ENCODE data around the gene MVP. TPM values are rescaled to one million over a fixed set of nuclear protein-coding genes. Genes with fewer than 3 reads are reported as not detected.

Gene MVP
- total and polyA plus RNA-seq, 7 experiments from 2014 or later: 118 to 221 (median 150) TPM

GRCh38 chr16:29806641-29807425 lies 13.4 kb upstream of the MVP start:
- H3K4me1 Mint-ChIP-seq: peaks cover 36 to 57% (median 49%) of the 10 kb centered on the region in 7 donors
- H3K27ac ChIP-seq (ENCODE audit: low read depth, low read length): peak overlapping the region; percentile 79
- peaks cover 0 to 25% (median 8%) of the 10 kb centered on the region in 3 experiments for H3K36me3 ChIP-seq (ENCODE audit: control insufficient read depth in 2 of 3, insufficient read depth in 3 of 3, low read length in 3 of 3)
- ATAC-seq (no peak), DNase-seq (peak in 6 of 9 donors; percentile 41 to 73 (median 51))
- peaks cover 40 to 45% of the 10 kb centered on the region in 2 donors for H3K4me1 ChIP-seq (ENCODE audit: control insufficient read depth in 2 of 2, insufficient read depth in 2 of 2, low read length in 2 of 2)
- peak overlapping the region; percentile 85 to 99 (median 95) for H3K4me3 Mint-ChIP-seq
- CTCF ChIA-PET: interaction anchor here (0.8 to 3.2 kb wide), 15 partner anchors 9 to 198 kb away, joined by 3 to 53 read pairs (median 4); partner anchors contain the start of genes KIF22 and PAGR1
- intact Hi-C loops (cut with micrococcal nuclease): loop anchor here (1.0 to 10.0 kb wide), 8 partner anchors 60 to 1115 kb away; partner anchors contain the start of genes ALDOA (in 1 of the 2), C16orf54 (in 1 of the 2), FBRS (in 1 of the 2) and FBXL19 (in 1 of the 2)
- H3K4me3 ChIP-seq (ENCODE audit: low read length): peak overlapping the region; percentile 54
- H3K27me3 Mint-ChIP-seq: peaks cover 0 to 11% (median 0%) of the 10 kb centered on the region in 5 donors
- H3K9me3 ChIP-seq (ENCODE audit: control insufficient read depth in 2 of 3, low read length in 3 of 3): no peaks in the 10 kb centered on the region
- H3K27ac Mint-ChIP-seq: peak overlapping the region; percentile 92 to 99 (median 97)
- H3K36me3 Mint-ChIP-seq: peaks cover 0 to 41% (median 3%) of the 10 kb centered on the region in 5 donors
- POLR2A ChIA-PET: interaction anchor here (0.5 to 6.5 kb wide), 30 partner anchors 10 to 259 kb away, joined by 3 to 109 read pairs (median 7); partner anchors contain the start of genes ALDOA, C16orf54, CDIPT and HIRIP3
- peaks cover 0 to 1% (median 0%) of the 10 kb centered on the region in 11 donors for H3K9me3 Mint-ChIP-seq
- no peaks in the 10 kb centered on the region for H3K27me3 ChIP-seq (ENCODE audit: control insufficient read depth in 2 of 2, insufficient read depth in 2 of 2, low read length in 2 of 2)

GRCh38 chr16:29807426-29808218 lies 12.6 kb upstream of the MVP start:
- Histone ChIP-seq H3K4me3 (ENCODE audit: low read length) (peak overlapping the region; percentile 54), H3K27ac (ENCODE audit: low read depth, low read length) (peak overlapping the region; percentile 79), H3K4me1 (ENCODE audit: control insufficient read depth in 2 of 2, insufficient read depth in 2 of 2, low read length in 2 of 2) (peaks cover 40 to 49% of the 10 kb centered on the region in 2 donors), H3K36me3 (ENCODE audit: control insufficient read depth in 2 of 3, insufficient read depth in 3 of 3, low read length in 3 of 3) (peaks cover 0 to 21% (median 8%) of the 10 kb centered on the region in 3 experiments), H3K9me3 (ENCODE audit: control insufficient read depth in 2 of 3, low read length in 3 of 3) (no peaks in the 10 kb centered on the region), H3K27me3 (ENCODE audit: control insufficient read depth in 2 of 2, insufficient read depth in 2 of 2, low read length in 2 of 2) (no peaks in the 10 kb centered on the region)
- ATAC-seq (peak; percentile 55), DNase-seq (peak; percentile 71 to 91 (median 89))
- Mint-ChIP-seq H3K4me1 (peaks cover 36 to 62% (median 54%) of the 10 kb centered on the region in 7 donors), H3K36me3 (peaks cover 0 to 41% (median 3%) of the 10 kb centered on the region in 5 donors), H3K9me3 (peaks cover 0 to 1% (median 0%) of the 10 kb centered on the region in 11 donors), H3K4me3 (peak overlapping the region; percentile 85 to 99 (median 95)), H3K27me3 (peaks cover 0 to 17% (median 0%) of the 10 kb centered on the region in 5 donors), H3K27ac (peak overlapping the region; percentile 92 to 99 (median 97))
- CTCF ChIA-PET: interaction anchor here (0.6 to 3.2 kb wide), 20 partner anchors 9 to 984 kb away, joined by 3 to 53 read pairs (median 4); partner anchors contain the start of genes KIF22 and PAGR1
- POLR2A ChIA-PET: interaction anchor here (0.5 to 6.5 kb wide), 35 partner anchors 10 to 889 kb away, joined by 3 to 109 read pairs (median 6); partner anchors contain the start of genes ALDOA, C16orf54, CDIPT and CORO1A
- intact Hi-C loops (cut with micrococcal nuclease): loop anchor here (1.0 to 10.0 kb wide), 11 partner anchors 9 to 1115 kb away; partner anchors contain the start of genes ALDOA (in 1 of the 2), C16orf54 (in 1 of the 2), FBRS (in 1 of the 2) and FBXL19 (in 1 of the 2)

GRCh38 chr16:29808219-29808900 lies 11.9 kb upstream of the MVP start:
- Mint-ChIP-seq H3K27me3 (peaks cover 0 to 20% (median 0%) of the 10 kb centered on the region in 5 donors), H3K4me3 (peak overlapping the region; percentile 85 to 99 (median 95)), H3K36me3 (peaks cover 0 to 40% (median 3%) of the 10 kb centered on the region in 5 donors), H3K4me1 (peaks cover 35 to 66% (median 55%) of the 10 kb centered on the region in 7 donors), H3K27ac (peak overlapping the region; percentile 92 to 99 (median 97)), H3K9me3 (peaks cover 0 to 1% (median 0%) of the 10 kb centered on the region in 11 donors)
- peak overlapping the region; percentile 54 for H3K4me3 ChIP-seq (ENCODE audit: low read length)
- H3K27ac ChIP-seq (ENCODE audit: low read depth, low read length): peak overlapping the region; percentile 79
- intact Hi-C loops (cut with micrococcal nuclease): loop anchor here (1.0 to 10.0 kb wide), 11 partner anchors 8 to 1114 kb away; partner anchors contain the start of genes ALDOA (in 1 of the 2), C16orf54 (in 1 of the 2), FBRS (in 1 of the 2) and FBXL19 (in 1 of the 2)
- peaks cover 40 to 52% of the 10 kb centered on the region in 2 donors for H3K4me1 ChIP-seq (ENCODE audit: control insufficient read depth in 2 of 2, insufficient read depth in 2 of 2, low read length in 2 of 2)
- H3K36me3 ChIP-seq (ENCODE audit: control insufficient read depth in 2 of 3, insufficient read depth in 3 of 3, low read length in 3 of 3): peaks cover 0 to 14% (median 8%) of the 10 kb centered on the region in 3 experiments
- DNase-seq: peak in 1 of 9 donors; percentile 47
- H3K27me3 ChIP-seq (ENCODE audit: control insufficient read depth in 2 of 2, insufficient read depth in 2 of 2, low read length in 2 of 2): no peaks in the 10 kb centered on the region
- ChIA-PET CTCF (interaction anchor here (0.5 to 3.2 kb wide), 21 partner anchors 8 to 985 kb away, joined by 3 to 53 read pairs (median 4); partner anchors contain the start of genes KIF22 and PAGR1), POLR2A (interaction anchor here (0.5 to 6.5 kb wide), 35 partner anchors 10 to 889 kb away, joined by 3 to 109 read pairs (median 6); partner anchors contain the start of genes ALDOA, C16orf54, CDIPT and CORO1A)
- no peak for ATAC-seq
- H3K9me3 ChIP-seq (ENCODE audit: control insufficient read depth in 2 of 3, low read length in 3 of 3): no peaks in the 10 kb centered on the region

GRCh38 chr16:29809031-29809747 lies 11.1 kb upstream of the MVP start:
- intact Hi-C loops (cut with micrococcal nuclease): loop anchor here (2.0 to 10.0 kb wide), 8 partner anchors 62 to 1113 kb away; partner anchors contain the start of genes ALDOA (in 1 of the 2), C16orf54 (in 1 of the 2), FBRS (in 1 of the 2) and FBXL19 (in 1 of the 2)
- DNase-seq (no peak), ATAC-seq (no peak)
- Mint-ChIP-seq H3K36me3 (peaks cover 0 to 33% (median 3%) of the 10 kb centered on the region in 5 donors), H3K4me1 (peaks cover 30 to 62% (median 52%) of the 10 kb centered on the region in 7 donors), H3K27ac (peak overlapping the region; percentile 92 to 99 (median 97)), H3K4me3 (peak overlapping the region; percentile 85 to 99 (median 95)), H3K9me3 (peaks cover 0 to 1% (median 0%) of the 10 kb centered on the region in 11 donors), H3K27me3 (peaks cover 0 to 22% (median 0%) of the 10 kb centered on the region in 5 donors)
- ChIA-PET CTCF (interaction anchor here (0.5 to 3.2 kb wide), 10 partner anchors 7 to 215 kb away, joined by 3 to 53 read pairs (median 4); partner anchors contain the start of genes MVP and PAGR1), POLR2A (interaction anchor here (0.5 to 6.5 kb wide), 16 partner anchors 9 to 371 kb away, joined by 4 to 109 read pairs (median 10); partner anchors contain the start of genes ALDOA, C16orf54, CDIPT and KIF22)
- peaks cover 0 to 14% (median 8%) of the 10 kb centered on the region in 3 experiments for H3K36me3 ChIP-seq (ENCODE audit: control insufficient read depth in 2 of 3, insufficient read depth in 3 of 3, low read length in 3 of 3)
- H3K27me3 ChIP-seq (ENCODE audit: control insufficient read depth in 2 of 2, insufficient read depth in 2 of 2, low read length in 2 of 2): no peaks in the 10 kb centered on the region
- no peaks in the 10 kb centered on the region for H3K9me3 ChIP-seq (ENCODE audit: control insufficient read depth in 2 of 3, low read length in 3 of 3)
- peak overlapping the region; percentile 79 for H3K27ac ChIP-seq (ENCODE audit: low read depth, low read length)
- peak overlapping the region; percentile 54 for H3K4me3 ChIP-seq (ENCODE audit: low read length)
- H3K4me1 ChIP-seq (ENCODE audit: control insufficient read depth in 2 of 2, insufficient read depth in 2 of 2, low read length in 2 of 2): peaks cover 36 to 49% of the 10 kb centered on the region in 2 donors

Measured in naive thymus-derived CD4-positive, alpha-beta T cell (primary cell).